Activated naive CD4-positive, alpha-beta T cell treated with anti-CD3 and anti-CD28 coated beads, Interleukin-2, amount 50 U/mL, for 24 hours (primary cell): ENCODE measurements around the gene UTF1.
"Not testable (repeated sequence)": the region's sequence is repeated elsewhere in the genome, so short reads cannot be mapped to it uniquely, and the experiment has no call there.

Source experiments
- H3K27ac Mint-ChIP-seq: one replicate; pipeline ENCODE4 v1.8.0; 2021; ENCODE audit warnings: mild to moderate bottlenecking, mixed read lengths
- H3K27me3 Mint-ChIP-seq: one replicate; pipeline ENCODE4 v1.8.0; 2021; ENCODE audit warnings: mixed read lengths
- H3K36me3 Mint-ChIP-seq: one replicate; pipeline ENCODE4 v1.8.0; 2021; ENCODE audit warnings: mixed read lengths
- H3K4me1 Mint-ChIP-seq: one replicate; pipeline ENCODE4 v1.8.0; 2021; ENCODE audit warnings: mixed read lengths
- H3K4me3 Mint-ChIP-seq: one replicate; pipeline ENCODE4 v1.8.0; 2021; ENCODE audit warnings: mild to moderate bottlenecking, mixed read lengths
- H3K9me3 Mint-ChIP-seq: one replicate; pipeline ENCODE4 v1.8.0; 2021; ENCODE audit warnings: mixed read lengths

Gene UTF1

DNA sequence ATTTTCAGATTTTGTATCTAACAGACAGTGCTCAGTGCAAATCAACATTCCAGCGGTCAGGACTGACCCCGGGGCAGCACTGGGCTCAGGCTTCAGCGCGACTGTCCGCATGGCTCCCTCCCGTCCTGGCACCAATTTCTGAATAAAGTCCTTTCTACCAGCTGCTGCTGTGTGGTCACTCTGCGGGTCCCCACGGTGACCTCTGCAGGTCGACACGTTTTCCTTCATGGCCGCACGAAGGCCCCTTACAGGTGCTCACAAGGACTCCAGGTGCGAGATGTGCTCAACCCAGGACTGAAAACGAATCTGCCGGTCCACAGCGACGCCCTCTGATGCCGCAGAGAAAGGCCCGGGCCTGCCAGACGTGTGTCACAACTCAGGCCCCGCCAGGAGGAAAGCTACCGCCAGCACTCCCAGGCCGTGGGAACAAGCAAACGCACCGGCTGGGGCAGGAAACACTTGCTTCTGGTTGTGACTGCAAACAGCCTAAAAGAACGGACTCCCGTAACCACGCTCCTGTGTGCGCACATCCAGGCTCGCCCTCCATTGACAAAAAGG is 3.7 kb upstream of the UTF1 start:
- no peaks in the 10 kb centered on the region for H3K9me3 Mint-ChIP-seq
- H3K27me3 Mint-ChIP-seq: peaks cover 22% of the 10 kb centered on the region
- H3K4me3 Mint-ChIP-seq: no peak overlapping the region
- no peak overlapping the region for H3K27ac Mint-ChIP-seq
- no peaks in the 10 kb centered on the region for H3K36me3 Mint-ChIP-seq
- H3K4me1 Mint-ChIP-seq: peaks cover 6% of the 10 kb centered on the region

DNA sequence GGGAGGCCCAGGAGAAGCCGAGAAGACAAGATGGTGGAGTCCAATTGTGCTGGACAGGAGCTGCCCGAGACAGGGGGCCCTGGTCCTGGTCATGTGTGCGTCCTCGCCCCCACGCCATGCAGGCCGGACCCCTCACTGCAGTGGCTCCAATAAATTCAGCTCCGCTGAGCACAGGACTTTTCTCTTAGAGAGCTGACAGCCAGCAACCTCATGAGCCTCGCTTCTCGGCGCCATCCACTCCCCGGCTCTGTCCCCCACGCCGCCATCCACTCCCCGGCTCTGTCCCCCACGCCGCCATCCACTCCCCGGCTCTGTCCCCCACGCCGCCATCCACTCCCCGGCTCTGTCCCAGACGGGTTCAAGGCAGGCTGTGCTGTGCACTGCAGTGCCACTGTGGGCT is 2.8 kb upstream of the UTF1 start:
- Mint-ChIP-seq H3K4me3 (no peak overlapping the region), H3K4me1 (peaks cover 6% of the 10 kb centered on the region), H3K9me3 (no peaks in the 10 kb centered on the region), H3K36me3 (no peaks in the 10 kb centered on the region), H3K27ac (no peak overlapping the region), H3K27me3 (peaks cover 25% of the 10 kb centered on the region)

DNA sequence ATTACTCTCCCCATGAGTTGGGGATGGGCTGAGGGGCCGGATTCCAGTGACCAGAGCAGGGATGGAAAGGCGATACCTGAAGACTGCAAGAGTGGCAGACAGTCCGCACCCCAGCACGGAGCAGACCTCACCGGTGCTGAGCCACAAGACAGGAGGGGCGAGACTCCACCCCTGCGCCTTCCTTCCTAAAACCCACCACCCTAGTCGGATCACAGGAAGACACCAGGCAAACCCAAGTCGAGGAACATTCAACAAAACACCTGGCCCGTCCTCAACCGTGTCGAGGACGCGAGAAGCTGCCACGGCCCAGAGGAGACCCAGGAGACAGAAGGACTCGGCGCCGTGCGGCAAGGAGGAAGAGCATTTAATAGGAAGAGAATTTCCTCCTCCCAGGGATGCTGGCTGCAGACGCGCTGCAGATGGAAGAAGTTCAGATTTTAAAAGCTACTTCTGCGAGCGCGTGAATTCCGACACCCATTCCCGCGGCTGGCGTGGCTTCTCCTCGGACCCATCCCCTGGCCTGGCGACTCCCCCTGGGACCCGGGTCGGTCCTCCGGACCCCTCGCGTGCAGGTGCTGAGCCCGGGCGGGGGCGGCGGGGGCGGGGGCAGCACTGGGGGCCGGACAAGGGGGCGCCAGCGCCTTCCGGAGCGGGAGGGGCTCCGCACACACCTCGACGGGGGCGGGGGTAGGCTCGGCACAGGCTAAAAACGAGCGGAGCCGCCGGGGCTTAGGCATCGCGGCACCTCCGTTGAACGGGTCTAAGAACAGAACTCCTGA is 563 bp upstream of the UTF1 start:
- H3K4me1 Mint-ChIP-seq: peaks cover 6% of the 10 kb centered on the region
- H3K4me3 Mint-ChIP-seq: peak overlapping the region; percentile 58
- H3K9me3 Mint-ChIP-seq: no peaks in the 10 kb centered on the region
- H3K27ac Mint-ChIP-seq: no peak overlapping the region
- H3K27me3 Mint-ChIP-seq: peaks cover 34% of the 10 kb centered on the region
- no peaks in the 10 kb centered on the region for H3K36me3 Mint-ChIP-seq

DNA sequence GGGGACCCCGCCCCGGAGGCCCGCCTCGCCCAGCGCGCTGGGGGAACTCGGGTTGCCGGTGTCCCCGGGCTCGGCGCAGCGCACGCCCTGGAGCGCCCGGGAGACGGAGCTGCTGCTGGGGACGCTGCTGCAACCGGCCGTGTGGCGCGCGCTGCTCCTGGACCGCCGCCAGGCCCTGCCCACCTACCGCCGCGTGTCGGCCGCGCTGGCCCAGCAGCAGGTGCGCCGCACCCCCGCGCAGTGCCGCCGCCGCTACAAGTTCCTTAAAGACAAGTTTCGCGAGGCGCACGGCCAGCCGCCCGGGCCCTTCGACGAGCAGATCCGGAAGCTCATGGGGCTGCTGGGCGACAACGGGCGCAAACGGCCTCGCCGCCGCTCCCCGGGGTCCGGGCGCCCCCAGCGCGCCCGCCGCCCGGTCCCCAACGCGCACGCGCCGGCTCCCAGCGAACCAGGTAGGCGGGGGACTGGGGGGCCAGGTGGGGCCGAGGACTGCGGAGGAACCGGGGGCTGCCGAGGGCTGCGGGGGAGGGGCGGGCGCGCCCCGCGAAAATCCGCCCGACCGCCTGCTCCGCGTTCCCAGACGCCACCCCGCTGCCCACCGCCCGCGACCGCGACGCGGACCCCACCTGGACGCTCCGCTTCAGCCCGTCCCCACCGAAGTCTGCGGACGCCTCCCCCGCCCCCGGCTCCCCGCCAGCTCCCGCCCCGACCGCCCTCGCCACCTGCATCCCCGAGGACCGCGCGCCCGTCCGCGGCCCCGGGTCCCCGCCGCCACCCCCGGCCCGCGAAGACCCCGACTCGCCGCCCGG is 574 bp downstream of the UTF1 start:
- H3K27me3 Mint-ChIP-seq: peaks cover 34% of the 10 kb centered on the region
- H3K9me3 Mint-ChIP-seq: no peaks in the 10 kb centered on the region
- no peak overlapping the region for H3K27ac Mint-ChIP-seq
- H3K4me3 Mint-ChIP-seq: no peak overlapping the region
- H3K4me1 Mint-ChIP-seq: peaks cover 6% of the 10 kb centered on the region
- H3K36me3 Mint-ChIP-seq: no peaks in the 10 kb centered on the region

DNA sequence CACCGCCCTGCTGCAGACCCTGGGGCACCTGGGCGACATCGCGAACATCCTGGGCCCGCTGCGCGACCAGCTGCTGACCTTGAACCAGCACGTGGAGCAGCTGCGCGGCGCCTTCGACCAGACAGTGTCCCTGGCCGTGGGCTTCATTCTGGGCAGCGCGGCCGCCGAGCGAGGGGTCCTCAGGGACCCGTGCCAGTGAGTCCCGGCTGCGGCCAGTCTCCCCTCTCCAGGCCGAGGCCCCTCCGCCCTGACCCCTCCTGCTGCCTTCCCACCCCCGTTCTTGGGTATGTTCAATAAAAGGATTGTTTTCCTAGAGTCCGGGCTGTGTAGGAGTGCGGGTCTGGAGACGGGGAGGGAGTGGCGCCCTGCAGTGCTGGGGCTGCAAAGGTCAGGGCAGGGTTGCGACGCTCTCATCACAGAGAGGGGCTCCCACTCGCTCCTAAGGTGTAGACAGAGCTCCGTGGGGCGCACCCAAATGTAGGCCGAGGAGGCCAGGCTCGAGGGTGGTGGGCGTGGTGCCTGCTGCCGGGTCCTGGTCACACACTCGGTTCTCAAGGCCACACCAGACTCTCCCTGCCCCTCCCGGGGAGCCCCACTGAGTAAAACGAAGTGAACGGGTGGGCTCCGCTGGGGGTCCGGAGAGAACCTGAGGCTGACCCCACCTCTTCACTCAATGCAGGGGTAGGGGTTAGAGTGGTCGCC is 1.4 kb downstream of the UTF1 start:
- Mint-ChIP-seq H3K9me3 (no peaks in the 10 kb centered on the region), H3K27ac (no peak overlapping the region), H3K4me1 (peaks cover 10% of the 10 kb centered on the region), H3K27me3 (peaks cover 32% of the 10 kb centered on the region), H3K36me3 (no peaks in the 10 kb centered on the region), H3K4me3 (peak overlapping the region; percentile 45)

DNA sequence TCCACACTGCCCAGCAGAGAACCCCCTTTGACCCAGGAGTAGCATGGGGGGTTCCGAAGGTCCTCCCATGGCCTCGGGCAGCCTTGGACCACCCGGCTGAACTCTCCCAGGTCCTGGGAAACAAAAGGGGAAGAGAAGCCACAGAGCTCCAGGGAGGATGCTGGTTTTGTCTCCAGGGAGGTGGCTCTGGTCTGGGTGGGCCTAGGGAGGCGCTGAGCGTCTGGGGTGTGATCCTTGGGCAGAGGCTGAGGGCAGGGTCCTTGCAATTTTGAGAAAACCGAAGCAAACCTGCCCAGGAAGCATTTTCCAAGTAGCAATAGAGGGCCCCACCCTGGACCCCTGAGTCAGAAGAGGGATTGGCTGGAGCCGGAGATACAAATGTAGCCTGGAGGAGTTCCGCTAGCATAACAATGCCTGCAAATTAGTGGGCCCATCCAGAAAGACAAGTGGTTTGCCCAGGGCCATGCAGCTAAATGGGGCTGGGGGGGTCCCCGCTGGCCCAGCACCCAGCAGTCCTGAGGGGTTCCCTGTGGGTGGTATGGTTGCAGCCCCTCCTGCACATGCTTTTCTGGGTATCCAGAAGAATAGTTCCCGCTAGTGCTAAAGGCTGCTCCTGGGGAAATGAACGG is 2.0 kb downstream of the UTF1 start:
- H3K36me3 Mint-ChIP-seq: no peaks in the 10 kb centered on the region
- H3K27me3 Mint-ChIP-seq: peaks cover 31% of the 10 kb centered on the region
- no peaks in the 10 kb centered on the region for H3K9me3 Mint-ChIP-seq
- H3K27ac Mint-ChIP-seq: no peak overlapping the region
- H3K4me1 Mint-ChIP-seq: peaks cover 10% of the 10 kb centered on the region
- no peak overlapping the region for H3K4me3 Mint-ChIP-seq

DNA sequence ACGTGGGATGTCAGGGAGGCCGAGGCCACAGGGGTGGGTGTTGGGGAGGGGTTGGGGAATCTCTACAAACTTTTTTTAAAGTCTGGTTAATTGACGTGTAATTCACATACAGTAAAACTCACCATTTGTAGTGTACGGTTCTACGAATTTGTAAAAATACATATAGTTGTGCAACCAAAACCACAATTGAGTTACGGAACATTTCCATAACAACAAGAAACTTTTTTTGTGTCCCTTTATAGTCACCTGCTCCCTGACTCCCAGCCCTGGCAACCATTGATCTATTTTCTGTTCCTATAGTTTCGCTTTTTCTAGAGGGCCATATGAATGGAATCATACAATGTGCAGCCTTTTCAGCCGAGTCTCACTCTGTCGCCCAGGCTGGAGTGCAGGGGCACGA is 4.8 kb downstream of the UTF1 start:
- H3K4me3 Mint-ChIP-seq: peak overlapping the region; percentile 60
- H3K27ac Mint-ChIP-seq, H3K36me3 Mint-ChIP-seq, H3K4me1 Mint-ChIP-seq, H3K9me3 Mint-ChIP-seq: not testable (repeated sequence)
- H3K27me3 Mint-ChIP-seq: peaks cover 27% of the 10 kb centered on the region

DNA sequence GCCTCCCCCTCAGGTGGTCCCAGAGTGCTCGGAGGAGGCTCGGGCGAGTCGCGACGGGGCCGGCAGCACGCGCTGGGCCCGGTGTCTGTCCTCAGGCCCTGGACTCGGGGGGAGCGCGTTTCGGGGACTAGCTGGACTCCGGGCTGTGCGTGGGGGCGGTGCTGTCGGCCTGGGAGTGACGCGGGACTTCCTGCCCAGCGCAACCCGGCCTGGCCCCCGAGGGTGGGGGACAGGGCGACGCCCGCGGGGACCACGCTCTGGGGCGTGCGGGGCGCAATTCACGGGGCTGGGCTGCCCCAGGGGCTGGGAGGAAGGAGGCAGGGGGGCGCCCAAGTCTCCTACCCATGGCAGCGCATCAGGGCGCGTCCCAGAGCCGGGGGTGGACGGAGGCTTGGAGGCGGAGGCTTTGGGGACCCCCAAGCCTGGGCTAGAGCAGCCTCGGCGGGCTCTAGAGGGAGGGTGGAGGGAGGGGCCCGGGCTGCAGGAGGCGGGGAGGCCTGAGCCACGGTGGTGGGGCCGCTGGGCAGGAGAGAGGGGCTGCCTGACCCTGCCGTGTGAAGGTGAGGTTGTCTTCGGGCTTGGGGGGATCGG is 5.3 kb downstream of the UTF1 start:
- H3K9me3 Mint-ChIP-seq: no peaks in the 10 kb centered on the region
- H3K4me3 Mint-ChIP-seq: peak overlapping the region; percentile 60
- peaks cover 3% of the 10 kb centered on the region for H3K4me1 Mint-ChIP-seq
- H3K27ac Mint-ChIP-seq: no peak overlapping the region
- H3K36me3 Mint-ChIP-seq: no peaks in the 10 kb centered on the region
- peaks cover 30% of the 10 kb centered on the region for H3K27me3 Mint-ChIP-seq

DNA sequence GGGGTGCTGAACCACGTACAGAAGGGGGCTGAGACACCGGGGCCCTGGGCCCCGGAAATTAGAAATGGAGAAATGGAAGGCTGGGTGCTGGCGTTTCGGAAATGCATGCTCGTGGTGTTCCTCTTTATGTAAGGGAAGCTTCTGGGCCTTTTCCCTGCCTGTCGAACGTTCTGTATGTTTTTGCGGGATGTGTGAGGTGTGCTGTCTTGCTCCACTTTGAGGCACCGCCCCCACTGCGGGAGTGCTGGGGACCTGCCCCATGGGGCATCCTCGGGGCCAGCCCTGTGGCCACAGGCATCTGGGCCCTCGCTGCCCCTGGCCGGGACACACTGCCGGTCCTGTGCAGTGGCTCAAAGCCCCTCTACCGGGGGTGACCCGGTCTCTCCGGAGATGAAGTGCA is 5.9 kb downstream of the UTF1 start:
- peak overlapping the region; percentile 19 for H3K4me3 Mint-ChIP-seq

DNA sequence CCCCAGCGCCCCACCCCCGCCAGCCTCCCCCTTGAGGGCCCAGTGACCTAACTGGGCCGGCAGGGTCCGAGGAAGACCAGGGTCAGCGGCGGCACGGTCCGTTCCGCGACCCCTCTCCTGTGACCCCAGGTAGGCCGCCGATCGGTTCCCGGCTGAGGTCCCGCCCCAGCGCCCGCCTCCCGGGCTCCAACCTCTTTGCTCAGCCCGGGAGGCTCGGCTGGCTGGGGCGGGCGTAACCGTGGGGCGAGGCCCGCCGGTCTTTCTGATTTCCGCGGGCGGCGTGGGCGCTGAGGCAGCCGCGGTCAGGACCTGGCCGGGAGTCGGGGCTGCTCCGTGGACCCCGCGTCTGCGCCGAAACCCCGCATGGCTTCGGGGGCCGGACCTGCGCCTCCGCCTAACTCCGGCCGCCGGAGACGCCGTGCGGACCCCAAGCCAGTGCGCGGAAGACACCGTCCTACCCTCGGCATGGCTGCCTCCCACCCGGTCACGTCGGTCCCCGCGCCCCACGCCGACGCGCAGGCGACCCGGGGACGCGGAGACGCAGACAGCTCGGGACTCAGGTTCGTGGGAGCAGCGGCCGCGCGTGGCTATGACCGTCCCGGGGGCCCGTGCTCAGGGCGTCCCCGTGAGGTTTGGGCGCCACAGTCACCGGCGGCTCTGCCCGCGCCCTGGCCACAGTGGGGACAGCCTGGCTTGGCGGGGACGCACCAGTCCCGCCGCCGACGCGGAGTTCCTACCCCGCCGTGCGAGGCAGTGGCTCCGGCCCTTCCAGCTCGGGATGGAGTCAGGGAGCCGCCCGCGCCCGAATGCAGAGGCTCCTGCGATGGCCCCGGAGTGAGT is 6.6 kb downstream of the UTF1 start:
- H3K9me3 Mint-ChIP-seq: no peaks in the 10 kb centered on the region
- no peak overlapping the region for H3K27ac Mint-ChIP-seq
- no peaks in the 10 kb centered on the region for H3K36me3 Mint-ChIP-seq
- no peak overlapping the region for H3K4me3 Mint-ChIP-seq
- H3K27me3 Mint-ChIP-seq: peaks cover 30% of the 10 kb centered on the region
- peaks cover 14% of the 10 kb centered on the region for H3K4me1 Mint-ChIP-seq

More for the DNA sequence above, 5.9 kb downstream of the UTF1 start:
- H3K27me3 Mint-ChIP-seq: peaks cover 33% of the 10 kb centered on the region
- H3K36me3 Mint-ChIP-seq: no peaks in the 10 kb centered on the region
- H3K27ac Mint-ChIP-seq: no peak overlapping the region
- no peaks in the 10 kb centered on the region for H3K9me3 Mint-ChIP-seq
- H3K4me1 Mint-ChIP-seq: peaks cover 7% of the 10 kb centered on the region

GRCh38 chr10:133237241-133237587 is 7.2 kb downstream of the UTF1 start:
- Mint-ChIP-seq H3K4me3 (no peak overlapping the region), H3K36me3 (no peaks in the 10 kb centered on the region), H3K27me3 (peaks cover 30% of the 10 kb centered on the region), H3K9me3 (no peaks in the 10 kb centered on the region), H3K27ac (no peak overlapping the region), H3K4me1 (peaks cover 20% of the 10 kb centered on the region)

DNA sequence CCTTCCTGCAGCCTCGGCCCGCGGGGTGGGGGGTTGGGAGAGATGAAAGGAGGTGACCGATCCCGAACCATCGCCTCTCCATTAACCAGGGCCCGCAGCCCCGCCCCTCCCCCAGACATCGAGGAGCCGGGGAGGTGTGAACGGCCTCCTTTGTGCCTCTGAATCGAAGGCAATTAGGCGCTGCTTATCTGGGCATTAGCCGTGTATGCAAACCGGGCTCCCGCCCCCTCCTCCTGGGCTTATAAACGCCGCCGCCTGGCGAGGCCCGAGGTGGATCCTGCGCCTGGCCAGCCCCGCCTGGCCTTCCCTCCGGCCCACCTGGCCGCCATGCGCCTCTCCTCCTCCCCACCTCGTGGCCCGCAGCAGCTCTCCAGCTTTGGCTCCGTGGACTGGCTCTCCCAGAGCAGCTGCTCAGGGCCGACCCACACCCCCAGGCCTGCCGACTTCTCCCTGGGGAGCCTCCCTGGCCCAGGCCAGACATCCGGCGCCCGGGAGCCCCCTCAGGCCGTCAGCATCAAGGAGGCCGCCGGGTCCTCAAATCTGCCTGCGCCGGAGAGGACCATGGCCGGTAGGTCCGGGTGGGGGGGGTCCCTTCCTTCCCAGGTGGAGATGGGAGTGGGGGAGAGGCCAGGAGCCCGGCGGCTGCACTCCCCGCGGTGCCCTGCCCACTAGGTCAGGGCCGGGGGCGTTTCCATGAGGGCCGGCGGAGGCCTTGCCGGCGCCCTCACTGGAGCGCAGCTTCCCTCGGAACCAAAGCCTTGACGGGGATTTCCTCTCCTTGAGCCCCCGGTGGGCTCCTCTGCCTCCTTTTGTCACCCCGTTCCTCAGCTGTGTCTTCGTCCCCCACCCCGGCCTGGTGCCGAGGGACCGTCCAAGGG is 7.8 kb downstream of the UTF1 start, which contains the start of gene VENTX:
Gene VENTX, plus strand, starts transcription at position 268 of the 878 bp plus-strand sequence. Its CDS starts 60 bp downstream, at position 328.
- Mint-ChIP-seq H3K27ac (no peak within 1 kb of the TSS), H3K4me1 (peaks cover 23% of the 10 kb centered on the region), H3K27me3 (peaks cover 29% of the 10 kb centered on the region), H3K4me3 (no peak within 1 kb of the TSS), H3K36me3 (no peaks in the 10 kb centered on the region), H3K9me3 (no peaks in the 10 kb centered on the region)

DNA sequence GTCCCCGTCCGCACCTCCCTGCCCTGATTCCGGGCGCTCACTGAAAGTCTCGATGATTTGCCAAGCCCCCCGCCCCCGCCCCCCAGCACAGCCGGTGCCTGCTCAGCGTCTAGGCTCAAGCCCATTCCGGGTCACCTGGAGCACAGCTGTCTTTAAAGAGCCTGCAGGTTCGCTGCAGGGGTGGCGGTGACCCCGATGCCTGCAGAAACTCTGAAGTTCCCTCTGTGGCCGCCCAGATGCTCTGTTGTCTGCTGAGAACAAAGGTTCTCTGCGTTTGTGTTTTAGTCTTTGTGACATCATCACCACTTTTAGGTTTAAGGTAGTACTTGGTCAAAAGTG is 8.4 kb downstream of the UTF1 start:
- H3K27me3 Mint-ChIP-seq: peaks cover 30% of the 10 kb centered on the region
- H3K9me3 Mint-ChIP-seq: no peaks in the 10 kb centered on the region
- no peak overlapping the region for H3K27ac Mint-ChIP-seq
- no peaks in the 10 kb centered on the region for H3K36me3 Mint-ChIP-seq
- H3K4me3 Mint-ChIP-seq: no peak overlapping the region
- H3K4me1 Mint-ChIP-seq: peaks cover 23% of the 10 kb centered on the region
